Bronchial epithelial cell (primary cell): ENCODE results near the gene CAMTA1. TPM values are rescaled to one million over a fixed set of nuclear protein-coding genes. Genes with fewer than 3 reads are reported as not detected.

ENCODE experiments used
- DNase-seq: peaks from one replicate; pipeline ENCODE4 v3.0.0-alpha.2; 2010; ENCODE audit warnings: low read depth
- FAIRE-seq: peaks from 2 replicates; lab custom pipeline; 2011; peaks lifted over from hg19 to GRCh38; lab: Jason Lieb, UNC
- H3K27me3 ChIP-seq: 2 replicates; pipeline ENCODE4 v1.5.1; 2011; ENCODE audit warnings: low read length; ENCODE audit not compliant: control insufficient read depth, insufficient read depth
- H3K36me3 ChIP-seq: 2 replicates; pipeline ENCODE4 v1.5.1; 2011; ENCODE audit warnings: low read length; ENCODE audit not compliant: control insufficient read depth, insufficient read depth
- H3K4me3 ChIP-seq: 2 replicates; pipeline ENCODE4 v1.5.1; 2011; ENCODE audit warnings: mild to moderate bottlenecking, low read depth, low read length, control low read depth
- total RNA-seq: library from RNA; depleted of rRNA; stranded (reverse); fragments of >200 nt; gene quantifications from 2 replicates; pipeline ENCODE4 v1.2.1, GENCODE V29; 2014
- TF ChIP-seq, protein P1 (sequence below): IDR thresholded peaks from 2 replicates; pipeline ENCODE4 v1.5.1; 2011; ENCODE audit warnings: mild to moderate bottlenecking, moderate library complexity, low read length, control low read depth, inconsistent platforms; ENCODE audit not compliant: insufficient read depth, severe bottlenecking

CAMTA1 gene
- total RNA-seq, 1 donor from 2014 or later: 68.2 TPM

DNA sequence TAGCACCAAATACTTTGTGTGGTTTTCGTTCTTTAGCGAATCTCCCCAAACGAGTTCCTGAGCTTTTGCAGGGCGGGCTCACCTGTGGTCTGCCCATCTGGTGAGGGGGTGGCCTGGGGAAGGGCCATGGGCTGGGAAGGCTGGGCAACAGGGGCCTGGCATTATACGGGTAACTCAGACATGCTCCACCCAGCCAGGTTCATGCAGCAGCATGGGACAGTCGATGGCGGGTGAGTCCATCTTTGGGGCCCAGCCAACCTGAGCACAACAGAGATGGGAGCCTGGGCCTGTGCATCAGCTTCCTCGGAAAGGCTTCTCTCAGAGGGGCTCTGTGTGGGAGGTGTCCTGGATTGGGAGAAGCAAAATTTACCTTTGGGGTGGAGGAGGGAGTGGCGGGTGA, 302.6 kb downstream of the CAMTA1 start:
- H3K27me3 ChIP-seq: no peaks in the 10 kb centered on the region
- H3K36me3 ChIP-seq: no peaks in the 10 kb centered on the region
- no peak for FAIRE-seq
- TF ChIP-seq, protein P1, sequence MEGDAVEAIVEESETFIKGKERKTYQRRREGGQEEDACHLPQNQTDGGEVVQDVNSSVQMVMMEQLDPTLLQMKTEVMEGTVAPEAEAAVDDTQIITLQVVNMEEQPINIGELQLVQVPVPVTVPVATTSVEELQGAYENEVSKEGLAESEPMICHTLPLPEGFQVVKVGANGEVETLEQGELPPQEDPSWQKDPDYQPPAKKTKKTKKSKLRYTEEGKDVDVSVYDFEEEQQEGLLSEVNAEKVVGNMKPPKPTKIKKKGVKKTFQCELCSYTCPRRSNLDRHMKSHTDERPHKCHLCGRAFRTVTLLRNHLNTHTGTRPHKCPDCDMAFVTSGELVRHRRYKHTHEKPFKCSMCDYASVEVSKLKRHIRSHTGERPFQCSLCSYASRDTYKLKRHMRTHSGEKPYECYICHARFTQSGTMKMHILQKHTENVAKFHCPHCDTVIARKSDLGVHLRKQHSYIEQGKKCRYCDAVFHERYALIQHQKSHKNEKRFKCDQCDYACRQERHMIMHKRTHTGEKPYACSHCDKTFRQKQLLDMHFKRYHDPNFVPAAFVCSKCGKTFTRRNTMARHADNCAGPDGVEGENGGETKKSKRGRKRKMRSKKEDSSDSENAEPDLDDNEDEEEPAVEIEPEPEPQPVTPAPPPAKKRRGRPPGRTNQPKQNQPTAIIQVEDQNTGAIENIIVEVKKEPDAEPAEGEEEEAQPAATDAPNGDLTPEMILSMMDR: no peak
- no peak overlapping the region for H3K4me3 ChIP-seq
- no peak for DNase-seq

DNA sequence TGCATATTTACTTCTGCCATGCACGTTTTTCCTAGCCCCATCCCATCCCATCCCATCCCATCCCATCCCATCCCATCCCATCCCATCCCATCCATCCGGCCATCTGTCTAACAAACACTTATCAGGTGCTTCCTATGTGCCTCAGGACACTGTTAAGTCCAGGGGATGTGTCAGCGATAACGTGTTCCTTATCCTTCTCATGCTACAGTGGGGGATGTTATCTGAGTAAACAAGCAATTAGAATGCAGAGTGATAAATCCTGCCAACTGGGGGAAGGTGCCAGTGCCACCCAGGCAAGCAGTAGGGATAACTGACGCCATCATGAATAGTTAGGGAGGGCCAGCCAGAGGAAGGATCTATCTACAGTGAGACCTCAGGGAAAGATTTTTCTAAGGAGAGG, 304.2 kb downstream of the CAMTA1 start:
- no peak for FAIRE-seq

DNA sequence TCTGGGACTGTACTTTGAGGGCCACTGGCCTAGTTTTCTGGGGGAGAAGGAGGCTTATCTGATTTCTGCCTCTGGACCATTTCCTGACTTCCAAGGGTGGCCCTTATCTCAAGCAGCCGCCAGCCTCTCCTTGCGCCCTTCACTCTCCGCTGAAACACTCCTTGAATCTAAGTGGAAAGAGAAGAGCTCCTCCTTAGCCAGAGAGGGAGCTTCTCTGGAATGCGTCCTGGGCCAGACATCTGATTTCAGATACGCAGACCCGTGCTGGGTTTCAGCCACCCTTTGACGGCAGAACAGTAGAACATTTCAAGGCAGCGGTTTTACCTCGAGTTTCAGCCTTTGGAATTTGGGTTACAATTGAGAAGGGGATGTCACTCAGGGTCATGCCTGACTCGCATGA, 308.0 kb downstream of the CAMTA1 start:
- no peaks in the 10 kb centered on the region for H3K36me3 ChIP-seq
- H3K27me3 ChIP-seq: peaks cover 15% of the 10 kb centered on the region
- FAIRE-seq: peak; percentile 28
- H3K4me3 ChIP-seq: no peak overlapping the region
- DNase-seq: no peak
- TF ChIP-seq, protein P1: no peak

More for the DNA sequence above, 304.2 kb downstream of the CAMTA1 start:
- DNase-seq: no peak
- Histone ChIP-seq H3K27me3 (peaks cover 5% of the 10 kb centered on the region), H3K4me3 (no peak overlapping the region), H3K36me3 (no peaks in the 10 kb centered on the region)
- TF ChIP-seq, protein P1: no peak

DNA sequence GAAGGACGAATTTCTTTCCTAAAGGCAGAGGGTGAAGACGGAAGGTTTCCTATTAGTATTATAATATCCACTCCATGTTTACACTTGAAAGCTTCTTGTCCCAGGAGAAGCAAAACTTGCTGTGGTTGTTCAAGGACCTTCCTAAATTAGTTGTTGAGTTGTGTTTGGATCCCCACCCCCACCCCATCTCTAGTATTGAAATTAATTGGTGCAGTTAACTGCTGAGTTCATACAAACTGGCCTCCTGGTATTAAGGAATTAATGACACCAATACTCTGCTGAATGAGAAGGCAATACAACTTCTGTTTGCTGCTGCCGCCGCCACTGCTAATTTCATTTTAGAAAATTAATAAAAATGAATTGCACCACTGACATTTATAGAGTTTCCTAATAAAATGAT, 308.8 kb downstream of the CAMTA1 start:
- peaks cover 15% of the 10 kb centered on the region for H3K27me3 ChIP-seq
- DNase-seq (no peak), FAIRE-seq (no peak)
- H3K36me3 ChIP-seq: no peaks in the 10 kb centered on the region
- TF ChIP-seq, protein P1: no peak
- no peak overlapping the region for H3K4me3 ChIP-seq

DNA sequence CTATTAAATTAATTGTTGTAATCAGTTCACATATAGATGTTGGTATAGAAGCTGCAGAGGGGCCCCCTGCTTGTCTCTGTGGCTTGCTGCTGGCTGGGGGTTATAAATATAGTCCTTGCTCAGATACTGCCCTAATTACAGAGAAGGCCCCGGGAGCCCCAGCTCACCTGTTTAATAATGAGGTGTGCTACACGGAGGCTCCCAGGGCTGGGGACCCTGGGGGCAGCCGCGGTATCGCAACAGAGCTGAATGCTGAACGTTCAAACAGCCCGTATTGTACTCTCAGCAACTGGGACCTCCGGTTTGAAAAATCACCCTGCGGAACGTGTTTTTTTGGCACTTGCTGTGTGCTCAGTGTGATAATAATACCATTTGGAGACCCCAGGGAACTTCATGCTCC, 309.3 kb downstream of the CAMTA1 start:
- H3K4me3 ChIP-seq: no peak overlapping the region
- peaks cover 15% of the 10 kb centered on the region for H3K27me3 ChIP-seq
- FAIRE-seq (no peak), DNase-seq (no peak)
- H3K36me3 ChIP-seq: no peaks in the 10 kb centered on the region
- TF ChIP-seq, protein P1: no peak

DNA sequence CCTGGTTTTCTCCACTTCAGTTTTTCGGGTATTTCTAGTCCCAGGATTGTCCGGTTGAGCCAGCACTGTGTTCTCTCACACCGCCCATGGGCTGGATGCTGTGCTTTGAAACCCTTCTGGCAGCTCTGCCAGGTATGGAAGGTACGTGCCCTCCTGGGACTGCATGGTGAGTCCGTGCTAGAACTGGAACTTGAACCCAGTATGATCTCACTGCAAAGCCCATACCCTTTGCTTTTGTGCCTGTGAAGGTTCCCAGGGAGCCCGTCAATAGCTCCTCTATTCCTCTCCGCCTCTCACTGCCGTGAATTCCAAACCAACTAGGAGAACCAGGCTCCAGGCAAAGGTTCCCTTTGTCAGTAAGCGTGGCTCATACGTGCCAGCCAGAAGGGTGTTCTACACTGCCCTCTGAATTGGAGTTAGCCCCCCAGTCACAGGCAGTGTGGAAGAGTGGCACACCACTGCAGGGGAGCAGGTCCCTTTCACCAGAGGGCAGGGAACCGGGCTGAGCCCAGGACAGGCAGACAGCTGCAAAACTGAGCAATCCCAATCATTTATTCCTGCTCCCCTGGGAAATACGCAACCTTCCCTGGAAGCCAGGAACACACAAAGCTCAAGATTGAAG, 310.2 kb downstream of the CAMTA1 start:
- FAIRE-seq (peak; percentile 18), DNase-seq (no peak)
- Histone ChIP-seq H3K36me3 (no peaks in the 10 kb centered on the region), H3K4me3 (no peak overlapping the region), H3K27me3 (peaks cover 15% of the 10 kb centered on the region)
- TF ChIP-seq, protein P1: no peak
